Epidermal melanocyte (primary cell): Measurements from ENCODE around the gene IPMK.

Experiments used
- DNase-seq: peaks from one replicate; pipeline ENCODE4 v3.0.0; 2011; ENCODE audit warnings: low spot score; ENCODE audit not compliant: insufficient read length

IPMK gene

DNA sequence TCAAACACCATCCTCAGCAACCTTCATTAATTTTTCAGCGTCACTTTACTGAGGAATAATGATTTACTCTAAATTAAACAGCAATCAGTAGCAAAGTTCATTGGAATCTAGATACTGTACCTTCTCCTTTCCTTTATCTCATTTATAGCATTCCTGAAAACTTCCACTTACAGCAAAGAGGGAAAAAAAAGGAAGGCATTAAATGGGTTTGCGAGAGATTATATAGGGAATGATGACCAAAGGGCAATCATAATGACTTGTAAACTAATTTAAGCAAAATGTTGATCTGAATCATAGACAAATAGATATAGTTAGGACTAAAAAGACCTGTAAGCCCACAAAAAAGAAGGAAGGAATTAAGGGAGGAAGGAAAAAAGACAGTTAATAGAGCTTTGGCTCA lies 42.0 kb downstream of the IPMK start:
- no peak for DNase-seq

DNA sequence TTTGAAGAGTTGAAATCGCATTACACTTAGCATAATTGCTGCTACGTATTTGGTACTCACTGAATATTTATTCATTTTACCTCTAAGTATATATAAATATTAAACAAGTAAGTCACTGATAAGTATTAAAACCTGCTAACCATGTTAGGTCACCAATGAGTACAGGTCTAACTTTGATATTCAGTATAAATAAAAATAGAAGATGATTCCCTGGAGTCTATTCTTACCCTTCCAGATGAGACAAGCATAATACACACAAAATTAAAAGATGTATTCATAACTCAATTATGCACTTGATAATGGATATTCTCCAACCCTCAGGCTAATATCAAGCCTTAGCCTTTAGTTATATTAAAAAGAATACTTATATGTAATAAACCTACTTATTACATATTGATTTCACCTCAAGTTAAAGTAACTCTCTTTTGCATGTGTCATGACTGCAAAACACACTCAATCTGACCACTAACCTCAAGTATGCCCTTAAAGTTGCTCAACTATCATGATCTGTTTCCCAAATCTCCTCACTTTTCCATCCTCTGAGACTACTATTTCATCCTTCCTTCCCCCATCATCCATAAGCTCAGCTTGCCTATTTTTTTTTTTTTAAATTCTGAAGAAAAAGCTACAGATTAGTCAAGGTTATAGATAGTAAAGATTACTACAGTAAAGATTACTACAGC lies 46.8 kb downstream of the IPMK start:
- no peak for DNase-seq

- no peak for DNase-seq
Measured at GRCh38 chr10:58219875-58220274, 47.8 kb downstream of the IPMK start.

DNA sequence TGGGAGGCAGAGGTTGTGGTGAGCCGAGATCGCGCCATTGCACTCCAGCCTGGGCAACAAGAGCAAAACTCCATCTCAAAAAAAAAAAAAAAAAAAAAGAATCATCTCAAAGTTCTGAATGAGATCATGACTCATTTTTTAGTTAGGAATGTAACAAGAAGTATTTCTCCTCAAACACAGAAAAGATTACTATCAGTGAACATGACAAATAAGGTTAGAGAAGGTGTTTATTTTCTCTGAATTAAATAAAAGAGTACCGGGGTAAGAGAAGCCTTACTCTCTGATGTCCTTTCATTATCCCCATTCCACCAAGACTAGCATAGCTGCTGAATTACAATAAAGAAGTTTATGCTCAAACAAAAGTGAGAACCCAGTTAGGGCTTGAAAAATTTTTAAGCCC lies 50.1 kb downstream of the IPMK start:
- DNase-seq, result no peak

- no peak for DNase-seq
Measured at GRCh38 chr10:58212622-58213021, 55.1 kb downstream of the IPMK start.

GRCh38 chr10:58210160-58210559 lies 57.5 kb downstream of the IPMK start:
- no peak for DNase-seq

GRCh38 chr10:58209669-58210068 lies 58.0 kb downstream of the IPMK start:
- DNase-seq, result no peak

GRCh38 chr10:58206251-58206650 lies 61.4 kb downstream of the IPMK start:
- DNase-seq, result no peak

DNA sequence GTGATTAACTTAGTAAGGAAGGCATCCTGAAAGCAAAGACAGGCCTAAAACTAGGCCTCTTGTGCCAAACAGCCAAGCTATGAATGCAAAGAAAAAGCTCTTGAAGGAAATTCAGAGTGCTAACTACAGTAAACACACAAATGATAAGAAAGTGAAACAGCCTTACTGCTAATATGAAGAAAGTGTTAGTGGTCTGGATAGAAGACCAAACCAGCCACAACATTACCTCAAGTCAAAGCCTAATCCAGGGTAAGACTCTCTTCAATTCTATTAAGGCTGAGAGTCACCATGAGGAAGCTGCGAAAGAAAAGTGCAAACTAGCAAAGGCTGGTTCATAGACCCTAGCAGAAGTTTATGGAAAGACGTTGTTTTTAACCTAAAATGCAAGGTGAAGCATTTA lies 66.0 kb downstream of the IPMK start:
- DNase-seq, result no peak

DNA sequence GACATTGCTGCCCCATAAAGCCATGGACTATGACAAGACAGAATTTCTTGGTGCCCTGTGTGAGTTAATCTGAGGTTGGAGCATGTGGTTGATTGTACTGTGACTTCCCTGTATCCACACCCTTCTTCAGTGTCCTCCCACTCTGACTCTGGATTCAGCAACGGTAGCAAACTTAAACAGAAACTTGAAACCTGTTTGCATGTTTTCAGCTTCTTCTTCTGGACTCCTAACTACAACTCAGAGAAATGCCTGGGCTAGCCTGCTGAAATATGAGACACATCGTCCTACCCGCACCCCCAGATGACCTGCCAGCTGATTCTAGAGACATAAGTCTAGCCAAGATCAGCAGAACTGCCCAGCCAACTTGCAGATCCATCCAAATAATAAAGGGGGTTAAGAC lies 78.4 kb downstream of the IPMK start:
- DNase-seq, result no peak

GRCh38 chr10:58184120-58184670 lies 83.5 kb downstream of the IPMK start:
- DNase-seq, result no peak

DNA sequence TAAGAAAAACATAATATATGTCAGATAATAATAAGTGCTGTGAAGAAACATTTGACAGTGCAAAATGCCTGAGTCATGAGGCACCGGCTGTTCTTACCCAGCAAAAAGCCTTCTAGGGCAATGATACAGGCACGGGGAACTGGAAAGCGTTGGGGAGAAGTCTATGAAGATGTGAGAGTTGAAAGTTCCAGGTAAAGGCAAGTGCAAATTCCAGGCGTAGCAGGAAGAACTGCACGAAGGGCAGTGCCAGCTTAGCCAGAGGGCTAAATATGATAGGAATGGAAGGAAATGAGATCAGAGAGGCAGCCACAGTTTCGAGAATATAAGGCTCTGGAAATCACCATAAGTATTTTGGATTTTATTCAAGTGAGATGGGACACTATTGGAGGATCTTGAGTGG lies 87.0 kb downstream of the IPMK start:
- DNase-seq, result no peak

- no peak for DNase-seq
Measured at GRCh38 chr10:58179238-58179637, 88.5 kb downstream of the IPMK start.

GRCh38 chr10:58178811-58179210 lies 88.9 kb downstream of the IPMK start:
- no peak for DNase-seq

DNA sequence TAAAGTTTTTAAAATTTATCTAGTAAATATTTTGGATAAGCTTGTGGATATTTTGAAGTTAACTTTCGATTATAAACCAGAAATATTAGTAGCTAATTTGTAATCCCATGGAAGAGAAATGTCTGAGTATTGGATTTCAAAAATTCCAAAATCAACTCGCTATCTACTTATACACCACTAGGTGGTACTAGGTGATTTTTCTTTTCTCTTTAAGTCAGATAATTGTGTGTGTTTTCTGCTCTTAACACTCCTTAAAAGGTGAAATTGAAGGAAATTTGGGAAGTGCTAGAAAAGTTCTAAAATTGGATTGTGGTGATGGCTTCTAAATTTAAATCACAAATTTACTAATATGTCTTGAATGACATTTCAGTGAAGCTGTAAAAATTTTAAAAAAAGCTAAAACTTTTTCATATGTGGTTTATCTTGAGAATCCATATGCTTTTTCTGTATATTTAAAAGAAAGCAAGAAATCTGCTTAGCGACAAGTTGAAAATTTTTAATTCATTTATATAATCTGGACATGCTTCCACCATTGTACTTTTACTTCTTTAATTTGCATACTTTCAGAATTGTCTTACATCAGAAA lies 90.2 kb downstream of the IPMK start:
- DNase-seq, result peak; percentile 28

- no peak for DNase-seq
Measured at GRCh38 chr10:58175990-58176900, 91.4 kb downstream of the IPMK start.

DNA sequence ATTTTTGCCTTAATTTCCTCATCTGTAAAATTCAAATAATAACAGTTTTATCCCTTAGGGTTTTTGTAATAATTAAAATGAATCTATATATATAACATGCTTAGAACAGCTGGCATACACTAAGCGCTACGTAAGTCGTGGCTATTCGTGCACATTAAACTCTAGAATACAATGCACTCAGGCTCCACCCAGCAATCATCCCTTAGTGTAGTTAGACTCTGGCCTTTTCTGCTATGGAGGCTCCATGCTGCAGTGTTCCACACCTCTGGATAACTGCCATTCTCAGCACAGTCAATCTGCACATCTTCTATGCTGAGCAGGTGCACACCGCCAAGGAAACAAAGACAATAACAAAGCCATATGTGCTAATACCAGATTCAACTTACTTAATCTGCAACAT lies 92.9 kb downstream of the IPMK start:
- no peak for DNase-seq

GRCh38 chr10:58173391-58173790 lies 94.3 kb downstream of the IPMK start:
- DNase-seq, result no peak

DNA sequence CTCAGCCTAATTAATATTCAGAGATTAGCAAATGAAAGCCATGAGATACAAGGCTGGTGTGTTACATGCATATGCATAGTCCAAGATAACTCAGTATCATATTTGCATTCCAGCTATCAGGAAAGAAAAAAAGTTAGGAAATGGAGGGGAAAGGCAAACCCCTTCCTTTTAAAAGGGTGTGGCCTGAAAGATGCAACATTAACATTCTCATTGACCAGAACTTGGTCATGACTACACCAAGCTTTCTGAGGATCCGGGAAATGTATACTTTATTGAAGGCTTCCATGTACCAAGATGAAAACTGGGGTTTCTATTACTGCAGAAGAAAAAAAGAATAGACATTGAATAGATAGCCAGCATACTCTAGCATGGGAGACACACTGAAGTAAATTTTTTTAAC lies 96.5 kb downstream of the IPMK start:
- no peak for DNase-seq

DNA sequence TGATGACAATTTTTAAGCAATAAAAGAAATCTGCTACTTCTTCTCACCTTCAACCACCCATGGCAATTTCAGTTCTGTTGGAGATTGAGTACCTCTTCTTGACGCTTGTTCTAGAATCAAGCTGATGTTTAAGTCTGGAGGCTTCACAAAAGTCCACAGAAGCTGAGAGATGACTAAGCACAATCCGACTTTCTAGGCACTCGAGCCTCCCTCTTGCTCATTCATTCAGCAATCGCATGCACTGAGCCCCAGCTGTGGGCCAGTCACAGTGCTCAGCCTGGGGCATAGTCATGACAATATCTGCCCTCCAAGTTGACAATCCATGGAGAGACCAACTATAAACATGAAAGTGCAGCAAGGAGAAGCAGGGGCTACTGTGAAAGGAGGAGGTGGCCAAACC lies 103.2 kb downstream of the IPMK start:
- DNase-seq, result no peak

GRCh38 chr10:58158806-58159205 lies 108.9 kb downstream of the IPMK start:
- no peak for DNase-seq

DNA sequence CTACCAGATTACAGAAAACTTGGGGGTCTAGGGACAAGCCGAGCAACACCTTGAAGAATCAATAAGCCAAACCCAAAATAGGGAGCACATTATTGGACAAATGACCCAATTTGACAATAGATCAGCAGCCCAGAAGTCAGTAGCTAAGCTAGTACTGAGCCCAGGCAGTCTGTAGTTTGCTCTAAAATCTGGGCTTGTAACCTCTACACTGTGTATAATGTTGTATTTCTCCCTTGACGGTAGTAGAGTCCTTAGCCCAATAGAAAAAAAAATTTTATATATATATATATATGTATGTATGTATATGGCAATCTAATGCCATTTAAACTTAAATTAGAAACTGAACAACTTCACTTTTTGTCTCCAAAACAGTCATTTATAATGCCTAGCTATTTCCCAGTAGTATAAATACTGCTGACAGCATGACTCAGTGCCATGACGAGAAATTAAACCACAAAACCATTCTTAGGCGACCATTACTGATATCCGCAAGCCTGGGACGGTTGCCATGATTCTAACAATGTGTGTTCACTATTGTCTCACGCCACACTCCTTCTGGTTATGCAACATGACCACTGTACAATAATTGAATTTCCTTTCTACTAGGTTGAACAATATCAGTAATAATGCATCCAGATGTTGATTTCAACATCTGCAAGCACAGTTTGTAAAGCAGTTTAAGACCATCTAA lies 110.5 kb downstream of the IPMK start:
- peak; percentile 22 for DNase-seq
